Sigmoid colon (tissue), 7 donors: ENCODE measurements around the gene SLC16A3. TPM values are rescaled to one million over a fixed set of nuclear protein-coding genes. Genes with fewer than 3 reads are reported as not detected.

ENCODE experiments used
- DNase-seq: peaks from one replicate; pipeline ENCODE4 v3.0.0-alpha.2; 2019
- H3K27ac ChIP-seq, 4 donors: fragments of 200-600 bp; sonication (generic); one replicate each; pipeline ENCODE4 v1.5.1; 2016 to 2019; ENCODE audit warnings: mild to moderate bottlenecking in 1 of 4
- H3K27me3 ChIP-seq, 3 donors: fragments of 200-600 bp; sonication (generic); one replicate each; pipeline ENCODE4 v1.5.1; 2019; ENCODE audit warnings: mild to moderate bottlenecking in 1 of 3
- H3K36me3 ChIP-seq, 4 donors: fragments of 200-600 bp; sonication (generic); one replicate each; pipeline ENCODE4 v1.5.1; 2016 to 2019
- H3K4me1 ChIP-seq, 4 donors: fragments of 200-600 bp; sonication (generic); one replicate each; pipeline ENCODE4 v1.5.1; 2017 to 2019
- H3K4me3 ChIP-seq, 4 donors: fragments of 200-600 bp; sonication (generic); one replicate each; pipeline ENCODE4 v1.5.1; 2017 to 2019; ENCODE audit warnings: mild to moderate bottlenecking in 2 of 4, moderate library complexity in 1 of 4
- H3K9me3 ChIP-seq, 4 donors: fragments of 200-600 bp in 3 of 4; sonication (generic) in 3 of 4; one replicate each; pipeline versions ENCODE4 v1.5.1 to v1.6.1; 2013 to 2019
- EP300 ChIP-seq, 4 donors: sonication (generic); formaldehyde crosslinking; IDR thresholded peaks; one replicate each; pipeline ENCODE4 v1.6.1; 2017; ENCODE audit warnings: antibody characterized with exemption in 4 of 4
- POLR2A ChIP-seq, 2 donors: fragments of 450-650 bp; IDR thresholded peaks; one replicate each; pipeline ENCODE4 v1.6.1; 2016; ENCODE audit warnings: antibody characterized with exemption in 2 of 2, mild to moderate bottlenecking in 2 of 2, moderate library complexity in 2 of 2
- POLR2AphosphoS5 ChIP-seq, 4 donors: sonication (generic); formaldehyde crosslinking; IDR thresholded peaks; one replicate each; pipeline ENCODE4 v1.6.1; 2017; ENCODE audit warnings: antibody characterized with exemption in 4 of 4
- WGBS, 2 donors: extraction: QIAGEN DNeasy Blood & Tissue Kit; methylation state at CpG; one replicate each; pipeline ENCODE4 v1.1.7; 2013; 5-methylcytosine and 5-hydroxymethylcytosine counted together
- intact Hi-C: fragments of 100-400 bp; cut with DNase I; formaldehyde crosslinking; loops from one replicate; pipeline ENCODE4 v1.15.1; 2023
- polyA plus RNA-seq, 3 donors: library from polyadenylated mRNA; stranded (reverse); fragments of 200-250 nt; gene quantifications; one replicate each; pipeline ENCODE4 v1.2.3, GENCODE V29; 2013
- total RNA-seq, 4 donors: library from RNA; depleted of rRNA; stranded (reverse); fragments of >200 nt; gene quantifications; one replicate each; pipeline ENCODE4 v1.1.0, GENCODE V29; 2016
- TF ChIP-seq, protein P1 (sequence below), 4 experiments: fragments of 450-650 bp in 3 of 4; fragments of 200-600 bp in 1 of 4; IDR thresholded peaks; one replicate each; pipeline ENCODE4 v1.5.1; 2016 to 2019; ENCODE audit warnings: antibody characterized with exemption in 4 of 4, mild to moderate bottlenecking in 3 of 4, moderate library complexity in 2 of 4
- donor health status: healthy with polysubstance abuse.
- donor health status: Bipolar disorder and iron deficiency.
- donor health status: healthy.

SLC16A3 gene
- total and polyA plus RNA-seq, 7 donors, result 9.6 to 140 (median 12.6) TPM

DNA sequence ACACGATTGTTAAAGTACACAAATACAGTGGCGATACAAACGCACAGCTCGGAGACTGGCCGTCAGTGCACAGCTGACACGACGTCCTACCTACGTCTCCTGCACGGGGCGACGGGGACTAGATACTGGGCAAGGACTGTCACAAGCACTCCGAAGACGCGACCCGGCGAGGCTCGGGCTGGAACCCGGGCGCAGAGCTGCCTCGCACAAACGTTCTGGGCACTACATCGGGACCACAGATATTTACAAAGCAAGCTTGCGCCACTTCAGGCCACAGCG is 13.8 kb downstream of the SLC16A3 start:
- Histone ChIP-seq H3K9me3 (no peaks in the 10 kb centered on the region), H3K4me1 (peaks cover 0 to 98% (median 92%) of the 10 kb centered on the region in 4 donors), H3K27me3 (no peaks in the 10 kb centered on the region), H3K4me3 (no peak overlapping the region), H3K27ac (peak overlapping the region; percentile 81 to 90 (median 86)), H3K36me3 (peaks cover 14 to 62% (median 22%) of the 10 kb centered on the region in 4 donors)
- WGBS, 2 donors, result 79 to 86% methylated on average over 24 of the region's 24 CpGs
- intact Hi-C loops, result no loop called here
- peak; percentile 69 for DNase-seq
- TF ChIP-seq POLR2A (IDR thresholded peaks at IDR 0.05) (no peak), EP300 (IDR thresholded peaks at IDR 0.05) (no peak), POLR2AphosphoS5 (IDR thresholded peaks at IDR 0.05) (no peak)
- TF ChIP-seq, protein P1, sequence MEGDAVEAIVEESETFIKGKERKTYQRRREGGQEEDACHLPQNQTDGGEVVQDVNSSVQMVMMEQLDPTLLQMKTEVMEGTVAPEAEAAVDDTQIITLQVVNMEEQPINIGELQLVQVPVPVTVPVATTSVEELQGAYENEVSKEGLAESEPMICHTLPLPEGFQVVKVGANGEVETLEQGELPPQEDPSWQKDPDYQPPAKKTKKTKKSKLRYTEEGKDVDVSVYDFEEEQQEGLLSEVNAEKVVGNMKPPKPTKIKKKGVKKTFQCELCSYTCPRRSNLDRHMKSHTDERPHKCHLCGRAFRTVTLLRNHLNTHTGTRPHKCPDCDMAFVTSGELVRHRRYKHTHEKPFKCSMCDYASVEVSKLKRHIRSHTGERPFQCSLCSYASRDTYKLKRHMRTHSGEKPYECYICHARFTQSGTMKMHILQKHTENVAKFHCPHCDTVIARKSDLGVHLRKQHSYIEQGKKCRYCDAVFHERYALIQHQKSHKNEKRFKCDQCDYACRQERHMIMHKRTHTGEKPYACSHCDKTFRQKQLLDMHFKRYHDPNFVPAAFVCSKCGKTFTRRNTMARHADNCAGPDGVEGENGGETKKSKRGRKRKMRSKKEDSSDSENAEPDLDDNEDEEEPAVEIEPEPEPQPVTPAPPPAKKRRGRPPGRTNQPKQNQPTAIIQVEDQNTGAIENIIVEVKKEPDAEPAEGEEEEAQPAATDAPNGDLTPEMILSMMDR (IDR thresholded peaks at IDR 0.05), result no peak

DNA sequence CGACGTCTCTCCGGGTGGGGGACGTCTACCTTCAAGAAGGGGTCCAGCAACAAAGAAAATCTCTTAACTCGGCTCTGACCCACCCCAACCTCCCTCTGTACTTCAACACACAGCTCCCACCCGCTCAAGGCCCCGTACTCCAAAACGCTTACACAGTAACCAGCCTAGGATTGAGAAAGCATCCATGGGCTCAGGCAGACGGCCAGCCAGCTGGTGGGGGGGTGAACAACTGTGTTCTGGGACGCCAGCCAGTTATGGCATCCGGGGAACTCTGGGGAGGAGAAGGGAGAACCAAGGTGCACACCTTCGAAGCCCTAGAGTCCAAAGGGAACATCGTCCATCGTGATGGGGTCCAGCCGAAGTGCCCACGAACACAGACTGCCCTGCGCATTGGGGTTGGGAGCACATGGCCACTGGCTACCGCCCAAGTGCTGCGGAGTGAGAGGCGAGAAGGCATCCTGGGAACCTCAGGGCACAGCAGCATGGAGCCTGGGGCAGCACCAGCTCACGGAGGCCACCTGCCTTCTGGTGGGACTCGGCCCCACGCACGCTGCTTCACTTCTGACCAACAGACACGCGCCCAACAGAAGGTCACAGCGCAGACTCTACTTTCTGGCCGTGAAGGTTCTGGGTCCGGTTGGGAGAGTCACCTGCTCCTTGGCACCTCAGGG is 14.3 kb downstream of the SLC16A3 start:
- H3K9me3 ChIP-seq, result no peaks in the 10 kb centered on the region
- no peak overlapping the region for H3K4me3 ChIP-seq
- no peaks in the 10 kb centered on the region for H3K27me3 ChIP-seq
- WGBS, 2 donors, result 72 to 78% methylated on average over 29 of the region's 29 CpGs
- peak; percentile 95 for DNase-seq
- H3K4me1 ChIP-seq, result peaks cover 0 to 98% (median 92%) of the 10 kb centered on the region in 4 donors
- peaks cover 16 to 62% (median 26%) of the 10 kb centered on the region in 4 donors for H3K36me3 ChIP-seq
- TF ChIP-seq POLR2AphosphoS5 (IDR thresholded peaks at IDR 0.05), result peak; percentile 35 to 69 (median 54)
- TF ChIP-seq, protein P1 (IDR thresholded peaks at IDR 0.05), result no peak
- H3K27ac ChIP-seq, result peak overlapping the region; percentile 81 to 90 (median 86)
- intact Hi-C loops, result no loop called here

DNA sequence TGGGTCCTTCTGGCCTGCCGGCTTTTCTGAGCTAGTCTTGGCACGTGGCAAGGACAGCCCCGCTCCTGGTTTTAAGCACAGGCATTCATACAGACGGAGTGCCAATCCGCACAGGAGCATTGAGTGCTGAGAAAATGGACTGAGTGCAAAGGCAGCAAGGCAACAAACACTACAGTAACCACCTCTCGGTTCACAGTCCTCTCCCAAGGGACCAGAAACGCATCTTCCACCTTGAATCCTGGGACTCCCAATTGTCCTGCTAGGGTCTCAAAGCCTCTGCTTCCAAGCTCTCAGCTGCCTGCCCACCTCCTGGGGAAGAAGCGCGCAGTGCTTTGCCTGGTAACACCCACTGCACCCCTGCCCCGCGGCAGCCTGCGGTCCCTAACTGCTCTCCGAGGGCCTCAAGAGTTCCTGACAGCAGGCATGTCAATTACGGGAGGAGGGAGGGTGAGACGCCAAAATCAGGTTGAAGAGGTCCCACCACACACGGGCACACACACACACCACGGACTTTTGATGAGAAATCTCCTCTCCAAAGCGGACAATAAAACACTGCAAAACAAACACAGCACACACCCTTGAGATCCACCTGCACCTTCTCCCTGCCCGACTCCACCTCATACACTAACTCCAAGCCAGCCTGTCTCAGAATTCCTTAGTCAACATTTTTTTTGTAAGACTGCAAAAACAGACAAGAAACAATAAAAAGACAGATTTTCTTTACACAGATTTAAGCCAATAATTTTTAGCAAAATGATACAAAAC is 15.0 kb downstream of the SLC16A3 start:
- DNase-seq, result peak; percentile 53
- Histone ChIP-seq H3K27me3 (no peaks in the 10 kb centered on the region), H3K9me3 (no peaks in the 10 kb centered on the region), H3K4me1 (peaks cover 0 to 95% (median 89%) of the 10 kb centered on the region in 4 donors), H3K4me3 (no peak overlapping the region), H3K27ac (peak overlapping the region; percentile 81 to 90 (median 86)), H3K36me3 (peaks cover 23 to 68% (median 34%) of the 10 kb centered on the region in 4 donors)
- 63 to 88% methylated on average over 19 of the region's 19 CpGs for WGBS, 2 donors
- intact Hi-C loops, result no loop called here
- TF ChIP-seq, protein P1 (IDR thresholded peaks at IDR 0.05), result no peak
- TF ChIP-seq POLR2AphosphoS5 (IDR thresholded peaks at IDR 0.05) (no peak), POLR2A (IDR thresholded peaks at IDR 0.05) (no peak), EP300 (IDR thresholded peaks at IDR 0.05) (no peak)

DNA sequence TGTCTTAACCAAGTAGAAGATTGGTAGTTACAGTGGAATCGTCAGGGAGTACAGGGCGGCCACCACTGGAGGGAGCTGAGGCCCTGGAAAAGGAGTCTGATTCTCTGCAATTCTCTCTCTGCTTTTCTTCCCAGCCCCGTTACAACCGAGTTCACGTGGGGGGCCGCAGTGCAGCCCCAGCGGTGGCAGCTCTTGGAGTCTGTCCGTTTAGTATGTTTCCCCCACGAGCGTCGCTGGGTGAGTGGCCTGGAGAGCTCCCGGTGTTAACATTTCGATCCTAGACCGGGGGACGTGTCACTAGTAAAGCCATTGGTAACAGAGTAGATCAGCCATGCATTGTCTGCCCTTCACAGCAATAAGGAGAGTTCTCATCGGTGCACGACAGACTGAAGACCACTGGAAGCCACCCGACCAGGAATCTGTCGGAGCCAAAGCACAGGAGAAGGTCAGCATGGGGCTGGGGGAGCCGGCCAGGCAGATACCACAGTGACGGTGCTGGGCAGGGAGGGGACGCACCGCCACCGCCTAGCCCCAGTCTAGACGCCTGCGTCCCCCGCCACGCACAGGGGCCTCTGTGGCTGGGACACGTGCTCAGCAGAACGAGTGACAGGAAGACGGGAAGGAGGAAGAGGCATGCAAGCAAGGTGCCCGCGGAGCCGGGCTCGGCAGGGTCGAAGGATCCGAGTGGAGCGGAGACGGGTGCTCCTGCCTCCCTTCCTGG is 15.7 kb downstream of the SLC16A3 start:
- peaks cover 0 to 88% (median 81%) of the 10 kb centered on the region in 4 donors for H3K4me1 ChIP-seq
- H3K9me3 ChIP-seq, result no peaks in the 10 kb centered on the region
- intact Hi-C loops, result no loop called here
- H3K27me3 ChIP-seq, result no peaks in the 10 kb centered on the region
- peak; percentile 69 for DNase-seq
- H3K4me3 ChIP-seq, result no peak overlapping the region
- peaks cover 30 to 68% (median 40%) of the 10 kb centered on the region in 4 donors for H3K36me3 ChIP-seq
- TF ChIP-seq, protein P1 (IDR thresholded peaks at IDR 0.05), result peak; percentile 44 to 66 (median 56)
- TF ChIP-seq EP300 (IDR thresholded peaks at IDR 0.05) (no peak), POLR2A (IDR thresholded peaks at IDR 0.05) (no peak), POLR2AphosphoS5 (IDR thresholded peaks at IDR 0.05) (no peak)
- WGBS, 2 donors, result 77 to 86% methylated on average over 39 of the region's 39 CpGs
- H3K27ac ChIP-seq, result peak overlapping the region in 3 of 4 donors; percentile 86 to 90 (median 86)
